Duodenal mucosa (tissue), 2 donors: ENCODE measurements around the gene PXN.
"Not testable (repeated sequence)": the region's sequence is repeated elsewhere in the genome, so short reads cannot be mapped to it uniquely, and the experiment has no call there.

ENCODE experiments used
- H3K27ac ChIP-seq: one replicate; pipeline ENCODE4 v1.7.0; 2013; ENCODE audit warnings: low read depth, low read length
- H3K27me3 ChIP-seq, 2 donors: one replicate each; pipeline ENCODE4 v1.7.0; 2013; ENCODE audit warnings: low read length in 2 of 2, control low read depth in 1 of 2; ENCODE audit not compliant: insufficient read depth in 2 of 2, control insufficient read depth in 1 of 2
- H3K36me3 ChIP-seq, 2 donors: one replicate each; pipeline ENCODE4 v1.7.0; 2013; ENCODE audit warnings: low read length in 2 of 2, control low read depth in 1 of 2; ENCODE audit not compliant: insufficient read depth in 2 of 2, control insufficient read depth in 1 of 2
- H3K4me1 ChIP-seq, 2 donors: one replicate each; pipeline ENCODE4 v1.7.0; 2013; ENCODE audit warnings: low read length in 2 of 2, control low read depth in 1 of 2; ENCODE audit not compliant: insufficient read depth in 2 of 2, control insufficient read depth in 1 of 2
- H3K4me3 ChIP-seq, 2 donors: one replicate each; pipeline ENCODE4 v1.7.0; 2013; ENCODE audit warnings: low read length in 2 of 2, low read depth in 1 of 2
- H3K9ac ChIP-seq, 2 donors: one replicate each; pipeline ENCODE4 v1.7.0; 2013; ENCODE audit warnings: low read length in 2 of 2, low read depth in 1 of 2
- H3K9me3 ChIP-seq, 2 donors: one replicate each; pipeline ENCODE4 v1.7.0; 2013; ENCODE audit warnings: low read length in 2 of 2, control low read depth in 1 of 2; ENCODE audit not compliant: control insufficient read depth in 1 of 2

Gene PXN

DNA sequence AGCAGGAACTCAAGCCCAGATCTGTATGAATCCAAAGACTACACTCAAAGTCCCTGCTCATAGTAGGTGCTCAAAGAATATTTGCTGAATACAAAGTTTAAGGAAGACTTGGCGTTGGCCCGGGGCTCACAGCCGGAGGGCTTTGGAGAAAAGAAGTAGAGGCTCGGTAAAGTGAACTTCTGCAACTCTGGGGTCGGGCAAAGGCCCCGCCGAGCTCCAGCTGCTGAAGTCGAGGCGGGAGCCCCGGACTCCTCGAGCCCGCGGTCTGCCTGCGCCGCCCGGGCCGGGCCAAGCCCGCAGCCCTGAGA is 71.3 kb downstream of the PXN start:
- Histone ChIP-seq H3K4me3 (peak overlapping the region; percentile 86 to 92), H3K36me3 (peaks cover 11 to 45% of the 10 kb centered on the region in 2 donors), H3K4me1 (peaks cover 13 to 22% of the 10 kb centered on the region in 2 donors), H3K27me3 (no peaks in the 10 kb centered on the region), H3K9me3 (no peaks in the 10 kb centered on the region), H3K27ac (peak overlapping the region; percentile 45), H3K9ac (peak overlapping the region; percentile 56 to 79)

DNA sequence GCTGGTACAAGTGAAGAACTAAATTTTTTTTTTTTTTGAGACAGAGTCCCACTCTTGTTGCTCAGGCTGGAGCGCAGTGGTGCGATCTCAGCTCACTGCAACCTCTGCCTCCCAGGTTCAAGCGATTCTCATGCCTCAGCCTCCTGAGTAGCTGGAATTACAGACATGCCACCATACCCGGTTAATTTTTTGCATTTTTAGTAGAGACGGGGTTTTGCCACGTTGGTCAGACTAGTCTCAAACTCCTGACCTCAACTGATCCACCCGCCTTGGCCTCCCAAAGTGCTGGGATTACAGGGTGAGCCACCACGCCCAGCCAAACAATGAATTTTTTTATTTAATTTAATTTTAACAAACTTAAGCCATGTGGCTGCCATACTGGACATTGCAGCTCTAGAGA is 72.2 kb downstream of the PXN start:
- peaks cover 11 to 14% of the 10 kb centered on the region in 2 donors for H3K4me1 ChIP-seq
- H3K27ac ChIP-seq, H3K9ac ChIP-seq, H3K27me3 ChIP-seq, H3K9me3 ChIP-seq: not testable (repeated sequence)
- H3K36me3 ChIP-seq = peaks cover 11 to 39% of the 10 kb centered on the region in 2 donors
- peak overlapping the region; percentile 86 to 92 for H3K4me3 ChIP-seq

DNA sequence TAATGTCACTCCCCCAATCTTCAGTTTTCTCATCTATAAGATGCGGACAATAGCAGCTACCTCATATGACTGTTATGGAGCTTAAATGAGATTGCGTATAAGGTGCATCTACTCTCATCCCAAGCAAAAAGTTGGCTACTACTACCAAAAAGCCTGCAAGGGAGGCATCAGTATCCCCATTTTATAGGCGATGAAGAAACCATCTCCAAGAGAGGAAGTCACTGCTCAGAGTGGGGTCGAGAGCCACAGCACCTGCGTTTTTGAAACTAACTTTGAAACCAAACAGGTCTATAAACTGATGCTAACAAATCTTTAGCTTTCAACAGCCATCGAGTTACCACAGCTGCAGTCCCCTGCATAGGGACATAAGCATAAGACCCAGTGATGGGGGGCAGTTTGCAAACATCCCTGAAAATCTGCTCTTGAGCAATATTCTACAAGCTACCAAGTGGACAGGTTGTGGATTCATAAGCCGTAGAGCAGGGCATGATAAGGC is 74.5 kb downstream of the PXN start:
- H3K4me1 ChIP-seq = peaks cover 11 to 13% of the 10 kb centered on the region in 2 donors
- H3K36me3 ChIP-seq = peaks cover 4 to 36% of the 10 kb centered on the region in 2 donors
- H3K27me3 ChIP-seq = no peaks in the 10 kb centered on the region
- H3K9ac ChIP-seq = no peak overlapping the region
- no peak overlapping the region for H3K27ac ChIP-seq
- no peak overlapping the region for H3K4me3 ChIP-seq
- no peaks in the 10 kb centered on the region for H3K9me3 ChIP-seq

- no peak overlapping the region for H3K4me3 ChIP-seq
- no peak overlapping the region for H3K9ac ChIP-seq
- H3K27me3 ChIP-seq = no peaks in the 10 kb centered on the region
- no peak overlapping the region for H3K27ac ChIP-seq
- H3K9me3 ChIP-seq = no peaks in the 10 kb centered on the region
- peaks cover 10 to 13% of the 10 kb centered on the region in 2 donors for H3K4me1 ChIP-seq
- H3K36me3 ChIP-seq = peaks cover 4 to 39% of the 10 kb centered on the region in 2 donors
These were observed 75.1 kb downstream of the PXN start for GRCh38 chr12:120190386-120190785.

GRCh38 chr12:120186654-120187053 is 78.9 kb downstream of the PXN start:
- H3K9me3 ChIP-seq = no peaks in the 10 kb centered on the region
- H3K9ac ChIP-seq = no peak overlapping the region
- no peak overlapping the region for H3K4me3 ChIP-seq
- no peaks in the 10 kb centered on the region for H3K4me1 ChIP-seq
- H3K27ac ChIP-seq = no peak overlapping the region
- H3K27me3 ChIP-seq = no peaks in the 10 kb centered on the region
- peaks cover 32 to 75% of the 10 kb centered on the region in 2 donors for H3K36me3 ChIP-seq

DNA sequence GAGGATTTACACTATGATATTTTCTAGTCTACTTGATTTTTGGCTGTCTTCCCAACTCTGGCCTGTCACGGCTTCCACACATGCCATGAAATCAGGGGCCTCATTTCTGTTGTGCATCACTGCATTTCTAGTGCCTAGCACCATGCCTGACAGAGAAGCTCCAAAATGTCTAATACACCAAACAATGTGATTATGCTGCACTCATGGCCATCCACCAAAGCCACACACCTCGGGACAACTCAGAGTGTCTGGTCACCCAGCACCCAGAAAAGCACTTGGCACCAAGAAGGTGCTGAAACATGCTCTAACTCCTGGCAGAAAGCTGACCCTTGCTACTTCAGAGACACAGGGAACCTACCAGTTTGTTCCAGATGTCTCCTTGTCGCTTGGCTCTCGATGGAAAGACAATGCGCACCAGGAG is 82.3 kb downstream of the PXN start:
- Histone ChIP-seq H3K4me1 (no peaks in the 10 kb centered on the region), H3K27ac (no peak overlapping the region), H3K9ac (no peak overlapping the region)

DNA sequence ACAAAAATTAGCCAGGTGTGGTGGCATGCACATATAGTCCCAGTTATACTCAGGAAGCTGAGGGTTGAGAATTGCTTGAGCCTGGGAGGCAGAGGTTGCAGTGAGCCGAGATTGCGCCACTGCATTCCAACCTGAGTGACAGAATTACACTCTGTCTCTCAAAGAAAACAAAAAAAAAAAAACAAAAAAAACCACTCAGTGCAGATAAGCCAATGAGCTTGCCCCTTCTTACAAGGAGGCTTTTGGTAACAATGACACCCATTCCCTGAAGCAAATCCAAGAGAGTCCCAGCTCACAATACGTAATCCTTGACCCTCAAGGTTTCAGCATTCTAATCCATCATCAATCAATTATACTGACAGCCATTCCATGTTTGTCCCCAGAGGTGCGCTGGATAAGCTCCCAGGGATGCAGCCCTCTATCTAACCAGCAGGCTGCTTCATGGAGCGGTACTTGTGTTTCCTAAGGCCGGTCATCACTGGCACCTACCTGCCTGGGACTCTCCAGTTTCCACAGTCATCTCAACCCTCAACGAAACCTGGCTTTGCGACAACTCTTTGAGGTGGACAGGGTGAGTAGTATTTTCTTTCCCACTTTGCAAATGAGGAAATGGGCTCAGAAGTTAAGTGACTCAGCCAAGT is 83.4 kb downstream of the PXN start:
- no peak overlapping the region for H3K27ac ChIP-seq
- no peaks in the 10 kb centered on the region for H3K4me1 ChIP-seq
- H3K36me3 ChIP-seq = peaks cover 54 to 83% of the 10 kb centered on the region in 2 donors
- H3K9ac ChIP-seq = no peak overlapping the region
- no peak overlapping the region for H3K4me3 ChIP-seq
- no peaks in the 10 kb centered on the region for H3K27me3 ChIP-seq
- H3K9me3 ChIP-seq = no peaks in the 10 kb centered on the region

More for the DNA sequence above, 82.3 kb downstream of the PXN start:
- H3K9me3 ChIP-seq = no peaks in the 10 kb centered on the region
- H3K27me3 ChIP-seq = no peaks in the 10 kb centered on the region
- H3K4me3 ChIP-seq = no peak overlapping the region
- H3K36me3 ChIP-seq = peaks cover 42 to 81% of the 10 kb centered on the region in 2 donors

DNA sequence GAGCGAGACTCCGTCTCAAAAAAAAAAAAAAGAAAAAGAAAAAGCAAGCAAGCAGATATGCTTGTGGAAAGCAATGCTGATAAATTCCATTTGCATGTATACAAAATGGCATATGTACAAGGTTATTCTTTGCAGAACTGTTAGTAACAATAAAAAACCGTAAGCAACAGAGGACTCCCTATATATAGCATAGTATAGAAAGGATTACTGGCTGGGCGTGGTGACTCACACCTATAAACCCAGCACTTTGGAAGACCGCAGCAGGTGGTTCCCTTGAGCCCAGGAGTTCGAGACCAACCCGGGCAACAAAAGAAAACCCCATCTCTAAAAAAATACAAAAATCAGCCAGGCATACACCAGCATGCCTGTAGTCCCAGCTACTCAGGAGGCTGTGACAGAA is 84.6 kb downstream of the PXN start:
- no peaks in the 10 kb centered on the region for H3K9me3 ChIP-seq
- no peak overlapping the region for H3K9ac ChIP-seq
- no peaks in the 10 kb centered on the region for H3K27me3 ChIP-seq
- H3K36me3 ChIP-seq = peaks cover 57 to 83% of the 10 kb centered on the region in 2 donors
- H3K4me3 ChIP-seq = no peak overlapping the region
- no peaks in the 10 kb centered on the region for H3K4me1 ChIP-seq
- H3K27ac ChIP-seq = no peak overlapping the region

- H3K4me3 ChIP-seq = no peak overlapping the region
- H3K27me3 ChIP-seq = no peaks in the 10 kb centered on the region
- no peak overlapping the region for H3K9ac ChIP-seq
- H3K9me3 ChIP-seq = no peaks in the 10 kb centered on the region
- H3K27ac ChIP-seq = no peak overlapping the region
- H3K36me3 ChIP-seq = peaks cover 60 to 87% of the 10 kb centered on the region in 2 donors
- no peaks in the 10 kb centered on the region for H3K4me1 ChIP-seq
These were observed 90.0 kb downstream of the PXN start for GRCh38 chr12:120175537-120175936.

DNA sequence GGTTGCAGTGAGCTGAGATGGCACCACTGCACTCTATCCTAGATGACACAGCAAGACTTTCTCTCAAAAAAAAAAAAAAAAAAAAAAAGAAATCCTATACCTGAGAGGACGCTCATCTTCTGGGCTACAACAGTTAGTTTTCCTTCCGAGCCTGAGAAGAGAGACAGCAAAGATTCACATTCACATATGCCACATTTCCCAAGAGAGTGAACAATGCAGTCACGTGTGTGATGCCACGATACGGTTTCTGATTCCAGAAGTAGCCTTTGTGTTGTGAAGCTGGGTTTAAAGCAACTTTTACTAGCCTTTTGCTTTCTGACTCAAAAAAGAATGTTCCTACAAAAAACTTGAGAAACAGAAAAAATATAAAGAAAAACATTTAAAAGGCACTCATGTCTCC is 90.5 kb downstream of the PXN start:
- Histone ChIP-seq H3K27ac (no peak overlapping the region), H3K4me3 (no peak overlapping the region)

More for the DNA sequence above, 90.5 kb downstream of the PXN start:
- Histone ChIP-seq H3K9ac (no peak overlapping the region), H3K27me3 (no peaks in the 10 kb centered on the region), H3K36me3 (peaks cover 65 to 92% of the 10 kb centered on the region in 2 donors), H3K4me1 (no peaks in the 10 kb centered on the region), H3K9me3 (no peaks in the 10 kb centered on the region)
